K562 (cell line): ENCODE results near the gene USP8. TPM values are rescaled to one million over a fixed set of nuclear protein-coding genes. Genes with fewer than 3 reads are reported as not detected.
A peak's percentile ranks its signal among the peaks of the same experiment; 100 is the strongest.

ENCODE experiments used
- ATAC-seq: fragments of 200-7000 bp; cut with Tn5 transposase; 3 replicates; pipeline ENCODE4 v1.9.1; 2020; ENCODE audit warnings: moderate library complexity
- BruUV-seq: library from RNA; stranded (reverse); fragments of 400-500 nt; replicated peaks from 2 replicates; lab custom pipeline; 2021; lab: Mats Ljungman, UMichigan
- CTCF ChIA-PET: fragments of 300-600 bp; formaldehyde crosslinking; extraction: SDS; loops from one replicate; lab custom pipeline; 2021; ENCODE audit warnings: low intra/inter-chr PET ratio; lab: Yijun Ruan, JAX
- POLR2A ChIA-PET: fragments of 300-600, 350-650 bp; sonication (Branson Sonifier 250); formaldehyde crosslinking; extraction: SDS; loops from one replicate; lab custom pipeline; 2021; ENCODE audit warnings: antibody characterized with exemption, inconsistent platforms; lab: Yijun Ruan, JAX
- DNase-seq, 4 experiments: peaks; one replicate each; pipeline versions ENCODE4 v3.0.0 to v3.0.0-alpha.2; 2011 to 2018; ENCODE audit warnings: low spot score in 3 of 4, mixed read lengths in 3 of 4; ENCODE audit errors: extremely low read depth in 1 of 4
- FAIRE-seq: peaks from 2 replicates; lab custom pipeline; 2011; peaks lifted over from hg19 to GRCh38; lab: Jason Lieb, UNC
- H2AFZ ChIP-seq: 2 replicates; pipeline ENCODE4 v1.6.0; 2011; ENCODE audit warnings: low read depth, low read length, control low read depth, inconsistent platforms
- H3K27ac ChIP-seq: fragments of 200-600 bp; 3 replicates; pipeline ENCODE4 v1.8.0; 2011; ENCODE audit warnings: low read depth, mild to moderate bottlenecking, control low read depth, inconsistent platforms, low read length, moderate library complexity, mixed read lengths; ENCODE audit errors: extremely low read depth
- H3K27me3 ChIP-seq, 2 experiments: fragments of 300-600 bp in 1 of 2; 2 replicates in 1 of 2; 3 replicates in 1 of 2; pipeline versions ENCODE4 v1.6.0 to v1.8.0; 2011; ENCODE audit warnings: inconsistent platforms in 2 of 2, low read length in 2 of 2, mild to moderate bottlenecking in 1 of 2, mixed read lengths in 1 of 2, moderate library complexity in 1 of 2; ENCODE audit not compliant: control insufficient read depth in 2 of 2, insufficient read depth in 2 of 2
- H3K36me3 ChIP-seq: fragments of 300-600 bp; 3 replicates; pipeline ENCODE4 v1.8.0; 2011; ENCODE audit warnings: mild to moderate bottlenecking, low read length, inconsistent platforms; ENCODE audit not compliant: control insufficient read depth, insufficient read depth
- H3K4me1 ChIP-seq, 2 experiments: fragments of 200-600 bp in 1 of 2; replicated peaks in 1 of 2; 2 replicates in 1 of 2; 3 replicates in 1 of 2; pipeline versions ENCODE4 v1.5.1 to v1.8.0; 2011; ENCODE audit warnings: inconsistent platforms in 2 of 2, low read length in 2 of 2, mild to moderate bottlenecking in 1 of 2, mixed read lengths in 1 of 2, moderate library complexity in 1 of 2; ENCODE audit not compliant: control insufficient read depth in 2 of 2, insufficient read depth in 2 of 2
- H3K4me2 ChIP-seq: 2 replicates; pipeline ENCODE4 v1.6.1; 2011; ENCODE audit warnings: low read length, control low read depth, inconsistent platforms, mixed read lengths; ENCODE audit not compliant: insufficient read depth
- H3K4me3 ChIP-seq: fragments of 200-600 bp; sonication (generic), shearing (Covaris generic); 2 replicates; pipeline ENCODE4 v1.5.1; 2016; ENCODE audit warnings: control low read depth, inconsistent platforms
- H3K79me2 ChIP-seq: fragments of 200-600 bp; 3 replicates; pipeline ENCODE4 v1.8.0; 2011; ENCODE audit warnings: low read length, inconsistent platforms; ENCODE audit not compliant: control insufficient read depth, insufficient read depth
- H3K9ac ChIP-seq, 2 experiments: 2 replicates each; pipeline versions ENCODE4 v1.6.0 to v1.6.1; 2011; ENCODE audit warnings: low read depth in 2 of 2, low read length in 2 of 2, control low read depth in 1 of 2, inconsistent platforms in 1 of 2, mild to moderate bottlenecking in 1 of 2, mixed read lengths in 1 of 2; ENCODE audit not compliant: insufficient read depth in 1 of 2
- H3K9me1 ChIP-seq: one replicate; pipeline ENCODE4 v1.6.0; 2011; ENCODE audit warnings: inconsistent platforms, mild to moderate bottlenecking, low read length, moderate library complexity; ENCODE audit not compliant: control insufficient read depth, insufficient read depth
- H3K9me3 ChIP-seq: replicated peaks from 2 replicates; pipeline ENCODE4 v1.5.1; 2011; ENCODE audit warnings: low read depth, low read length, inconsistent platforms; ENCODE audit not compliant: control insufficient read depth, insufficient read depth
- H4K20me1 ChIP-seq: replicated peaks from 2 replicates; pipeline ENCODE4 v1.6.1; 2011; ENCODE audit warnings: low read length, inconsistent platforms, mixed read lengths; ENCODE audit not compliant: control insufficient read depth, insufficient read depth
- BHLHE40 ChIP-seq: IDR thresholded peaks from 2 replicates; pipeline ENCODE4 v1.6.1; 2011; ENCODE audit warnings: low read length, improper control_type of control experiment
- CXXC5 ChIP-seq: fragments of 250-450 bp; sonication (Bioruptor Pico); IDR thresholded peaks from 2 replicates; pipeline ENCODE4 v1.8.0; 2022; ENCODE audit warnings: inconsistent platforms, mild to moderate bottlenecking, moderate library complexity
- DIDO1 ChIP-seq: fragments of 450-650 bp; IDR thresholded peaks from 2 replicates; pipeline ENCODE4 v1.6.1; 2016; ENCODE audit warnings: low read depth, missing biosample characterization, missing genetic modification characterization
- KLF13 ChIP-seq: fragments of 450-650 bp; IDR thresholded peaks from 2 replicates; pipeline ENCODE4 v1.6.1; 2016; ENCODE audit warnings: missing genetic modification characterization, low read depth, mild to moderate bottlenecking, missing compliant biosample characterization, moderate library complexity, borderline replicate concordance
- KLF6 ChIP-seq: fragments of 250-450 bp; sonication (Bioruptor Pico); IDR thresholded peaks from 2 replicates; pipeline ENCODE4 v1.4.0; 2020; ENCODE audit warnings: mild to moderate bottlenecking, moderate library complexity, borderline replicate concordance
- PHB ChIP-seq: fragments of 250-450 bp; sonication (Bioruptor Pico); IDR thresholded peaks from 2 replicates; pipeline ENCODE4 v1.5.0; 2021
- POLR2G ChIP-seq: fragments of 200-400 bp; formaldehyde crosslinking; IDR thresholded peaks from 2 replicates; pipeline ENCODE4 v1.6.1; 2017; ENCODE audit warnings: low read depth, mild to moderate bottlenecking, antibody characterized with exemption, low read length, moderate library complexity
- SRSF9 ChIP-seq: fragments of 200-400 bp; formaldehyde crosslinking; IDR thresholded peaks from 2 replicates; pipeline ENCODE4 v1.6.1; 2017; ENCODE audit warnings: low read depth, low read length, borderline replicate concordance
- THAP7 ChIP-seq: fragments of 250-450 bp; sonication (Bioruptor Pico); IDR thresholded peaks from 2 replicates; pipeline ENCODE4 v1.5.0; 2021
- ZNF239 ChIP-seq: fragments of 250-450 bp; sonication (Bioruptor Pico); IDR thresholded peaks from 2 replicates; pipeline ENCODE4 v1.4.0; 2020; ENCODE audit warnings: mild to moderate bottlenecking
- ZNF75A ChIP-seq: fragments of 450-650 bp; formaldehyde crosslinking; IDR thresholded peaks from 2 replicates; pipeline ENCODE4 v1.4.0; 2020; ENCODE audit warnings: mild to moderate bottlenecking
- WGBS: fragments of 100-300 bp; shearing (Covaris generic); methylation state at CpG from one replicate; pipeline ENCODE4 v1.1.6; 2016; ENCODE audit warnings: low coverage, mixed read lengths; ENCODE audit not compliant: insufficient coverage; ENCODE audit errors: missing lambda C conversion rate; 5-methylcytosine and 5-hydroxymethylcytosine counted together
- in situ Hi-C: fragments of 300-500 bp; cut with MboI; formaldehyde crosslinking; loops from 4 replicates; pipeline ENCODE4 v1.15.0; 2018; ENCODE audit warnings: inconsistent platforms, mixed read lengths
- intact Hi-C: fragments of 100-400 bp; cut with micrococcal nuclease; formaldehyde crosslinking; loops from 2 replicates; pipeline ENCODE4 v1.14.2; 2022
- polyA plus RNA-seq, 8 experiments: library from polyadenylated mRNA; depleted of rRNA in 4 of 8; stranded (reverse) in 5 of 8; unstranded in 3 of 8; fragments of >200 nt; fragmentation: Nextera tagmentation in 2 of 8; fragmentation: Illumina TruSeq in 1 of 8; extraction: Ambion mirVana in 2 of 8; extraction: Trizol in 1 of 8; gene quantifications; 2 replicates each; pipeline versions ENCODE4 v1.2.1 to v1.2.3, GENCODE V29; 2011 to 2014; ENCODE audit warnings: inconsistent platforms in 1 of 8, missing spikeins in 1 of 8
- total RNA-seq, 7 experiments: library from RNA; depleted of rRNA in 6 of 7; stranded (reverse); fragments of >200 nt in 6 of 7; fragmentation: Illumina TruSeq in 2 of 7; extraction: Trizol in 2 of 7; gene quantifications; 2 replicates each; pipeline versions ENCODE4 v1.2.1 to v1.2.3, GENCODE V29; 2011 to 2021; ENCODE audit warnings: low replicate concordance in 1 of 7
- TF ChIP-seq, protein P1 (sequence below): sonication (generic); formaldehyde crosslinking; IDR thresholded peaks from 2 replicates; pipeline ENCODE4 v1.9.0; 2022; ENCODE audit warnings: mild to moderate bottlenecking, missing genetic modification reagents
- TF ChIP-seq, protein P2 (sequence below): fragments of 450-650 bp; IDR thresholded peaks from 2 replicates; pipeline ENCODE4 v1.6.1; 2016; ENCODE audit warnings: borderline replicate concordance
- TF ChIP-seq, protein P3 (sequence below): sonication (generic); formaldehyde crosslinking; IDR thresholded peaks from 2 replicates; pipeline ENCODE4 v1.8.1; 2023; ENCODE audit warnings: mild to moderate bottlenecking, missing genetic modification reagents
- TF ChIP-seq, protein P4 (sequence below): fragments of 250-450 bp; sonication (Bioruptor Pico); IDR thresholded peaks from 2 replicates; pipeline ENCODE4 v1.5.0; 2020; ENCODE audit warnings: mild to moderate bottlenecking, borderline replicate concordance

USP8 gene
- total and polyA plus RNA-seq, 9 of the 15 experiments (the other 6 are each of a cell fraction or from before 2014, with no cell fraction given): 35.1 to 58.4 (median 46.1) TPM

- TF ChIP-seq, protein P1, sequence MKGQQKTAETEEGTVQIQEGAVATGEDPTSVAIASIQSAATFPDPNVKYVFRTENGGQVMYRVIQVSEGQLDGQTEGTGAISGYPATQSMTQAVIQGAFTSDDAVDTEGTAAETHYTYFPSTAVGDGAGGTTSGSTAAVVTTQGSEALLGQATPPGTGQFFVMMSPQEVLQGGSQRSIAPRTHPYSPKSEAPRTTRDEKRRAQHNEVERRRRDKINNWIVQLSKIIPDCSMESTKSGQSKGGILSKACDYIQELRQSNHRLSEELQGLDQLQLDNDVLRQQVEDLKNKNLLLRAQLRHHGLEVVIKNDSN: peak; percentile 76
- peak; percentile 78 for TF ChIP-seq BHLHE40
- TF ChIP-seq, protein P2, sequence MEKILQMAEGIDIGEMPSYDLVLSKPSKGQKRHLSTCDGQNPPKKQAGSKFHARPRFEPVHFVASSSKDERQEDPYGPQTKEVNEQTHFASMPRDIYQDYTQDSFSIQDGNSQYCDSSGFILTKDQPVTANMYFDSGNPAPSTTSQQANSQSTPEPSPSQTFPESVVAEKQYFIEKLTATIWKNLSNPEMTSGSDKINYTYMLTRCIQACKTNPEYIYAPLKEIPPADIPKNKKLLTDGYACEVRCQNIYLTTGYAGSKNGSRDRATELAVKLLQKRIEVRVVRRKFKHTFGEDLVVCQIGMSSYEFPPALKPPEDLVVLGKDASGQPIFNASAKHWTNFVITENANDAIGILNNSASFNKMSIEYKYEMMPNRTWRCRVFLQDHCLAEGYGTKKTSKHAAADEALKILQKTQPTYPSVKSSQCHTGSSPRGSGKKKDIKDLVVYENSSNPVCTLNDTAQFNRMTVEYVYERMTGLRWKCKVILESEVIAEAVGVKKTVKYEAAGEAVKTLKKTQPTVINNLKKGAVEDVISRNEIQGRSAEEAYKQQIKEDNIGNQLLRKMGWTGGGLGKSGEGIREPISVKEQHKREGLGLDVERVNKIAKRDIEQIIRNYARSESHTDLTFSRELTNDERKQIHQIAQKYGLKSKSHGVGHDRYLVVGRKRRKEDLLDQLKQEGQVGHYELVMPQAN: peak; percentile 9; the same call in 1 of the 2 replicates
Measured at GRCh38 chr15:50426428-50426827, 2.2 kb downstream of the USP8 start (continued).

- Histone ChIP-seq H3K9me1 (no peaks in the 10 kb centered on the region), H3K4me3 (no peak overlapping the region), H3K36me3 (peaks cover 36% of the 10 kb centered on the region), H2AFZ (no peak overlapping the region), H3K9ac (no peak overlapping the region), H3K9me3 (no peaks in the 10 kb centered on the region), H3K4me1 (peaks cover 0 to 4% of the 10 kb centered on the region in 2 experiments; a peak in 2 of 5 replicates), H3K79me2 (peaks cover 94% of the 10 kb centered on the region), H3K27ac (no peak overlapping the region), H3K27me3 (no peaks in the 10 kb centered on the region), H3K4me2 (no peak overlapping the region), H4K20me1 (no peaks in the 10 kb centered on the region)
- WGBS: 100% methylated on average over 1 of the region's 1 CpG
- in situ Hi-C loops: no loop called here
- intact Hi-C loops: no loop called here
- DNase-seq: no peak
- ChIA-PET POLR2A (interaction anchor here (0.8 to 1.2 kb wide), 2 partner anchors 10 to 344 kb away, joined by 3 read pairs; no protein-coding TSS in a partner anchor), CTCF (no interaction called here)
- no peak for ATAC-seq
- FAIRE-seq: no peak
- BruUV-seq: no TSS peak
- TF ChIP-seq KLF6 (no peak), PHB (CRISPR knock-in tag) (no peak), DIDO1 (tag) (no peak), CXXC5 (CRISPR knock-in tag) (no peak), KLF13 (tag) (no peak), THAP7 (CRISPR knock-in tag) (no peak), ZNF75A (CRISPR knock-in tag) (no peak), SRSF9 (no peak), POLR2G (no peak), ZNF239 (CRISPR knock-in tag) (no peak)
- TF ChIP-seq, protein P3, sequence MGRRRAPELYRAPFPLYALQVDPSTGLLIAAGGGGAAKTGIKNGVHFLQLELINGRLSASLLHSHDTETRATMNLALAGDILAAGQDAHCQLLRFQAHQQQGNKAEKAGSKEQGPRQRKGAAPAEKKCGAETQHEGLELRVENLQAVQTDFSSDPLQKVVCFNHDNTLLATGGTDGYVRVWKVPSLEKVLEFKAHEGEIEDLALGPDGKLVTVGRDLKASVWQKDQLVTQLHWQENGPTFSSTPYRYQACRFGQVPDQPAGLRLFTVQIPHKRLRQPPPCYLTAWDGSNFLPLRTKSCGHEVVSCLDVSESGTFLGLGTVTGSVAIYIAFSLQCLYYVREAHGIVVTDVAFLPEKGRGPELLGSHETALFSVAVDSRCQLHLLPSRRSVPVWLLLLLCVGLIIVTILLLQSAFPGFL (CRISPR knock-in tag): no peak
- TF ChIP-seq, protein P4, sequence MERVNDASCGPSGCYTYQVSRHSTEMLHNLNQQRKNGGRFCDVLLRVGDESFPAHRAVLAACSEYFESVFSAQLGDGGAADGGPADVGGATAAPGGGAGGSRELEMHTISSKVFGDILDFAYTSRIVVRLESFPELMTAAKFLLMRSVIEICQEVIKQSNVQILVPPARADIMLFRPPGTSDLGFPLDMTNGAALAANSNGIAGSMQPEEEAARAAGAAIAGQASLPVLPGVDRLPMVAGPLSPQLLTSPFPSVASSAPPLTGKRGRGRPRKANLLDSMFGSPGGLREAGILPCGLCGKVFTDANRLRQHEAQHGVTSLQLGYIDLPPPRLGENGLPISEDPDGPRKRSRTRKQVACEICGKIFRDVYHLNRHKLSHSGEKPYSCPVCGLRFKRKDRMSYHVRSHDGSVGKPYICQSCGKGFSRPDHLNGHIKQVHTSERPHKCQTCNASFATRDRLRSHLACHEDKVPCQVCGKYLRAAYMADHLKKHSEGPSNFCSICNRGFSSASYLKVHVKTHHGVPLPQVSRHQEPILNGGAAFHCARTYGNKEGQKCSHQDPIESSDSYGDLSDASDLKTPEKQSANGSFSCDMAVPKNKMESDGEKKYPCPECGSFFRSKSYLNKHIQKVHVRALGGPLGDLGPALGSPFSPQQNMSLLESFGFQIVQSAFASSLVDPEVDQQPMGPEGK (CRISPR knock-in tag): no peak
Measured at GRCh38 chr15:50431204-50431603, 7.0 kb downstream of the USP8 start.
